Measurements from ENCODE around the gene FGD3.

The FGD3 gene

GRCh38 chr9:93033531-93033930 is 86.2 kb downstream of the FGD3 start:
- H3K9me3 Mint-ChIP-seq, result no peaks in the 10 kb centered on the region
- ATAC-seq (no peak), DNase-seq (no peak)
- H3K36me3 Mint-ChIP-seq (ENCODE audit: low read depth), result peaks cover 21% of the 10 kb centered on the region
- peaks cover 49% of the 10 kb centered on the region for H3K4me1 Mint-ChIP-seq
- no peaks in the 10 kb centered on the region for H3K27me3 Mint-ChIP-seq
- H3K27ac Mint-ChIP-seq, result peak overlapping the region; percentile 57
- no peak overlapping the region for H3K4me3 Mint-ChIP-seq

GRCh38 chr9:93035106-93035660 is 87.9 kb downstream of the FGD3 start:
- ATAC-seq (no peak), DNase-seq (no peak)
- no peaks in the 10 kb centered on the region for H3K27me3 Mint-ChIP-seq
- H3K4me1 Mint-ChIP-seq, result peaks cover 41% of the 10 kb centered on the region
- no peak overlapping the region for H3K4me3 Mint-ChIP-seq
- peaks cover 15% of the 10 kb centered on the region for H3K36me3 Mint-ChIP-seq (ENCODE audit: low read depth)
- no peaks in the 10 kb centered on the region for H3K9me3 Mint-ChIP-seq
- no peak overlapping the region for H3K27ac Mint-ChIP-seq

GRCh38 chr9:93035821-93036351 is 88.6 kb downstream of the FGD3 start:
- ATAC-seq (no peak), DNase-seq (no peak)
- Mint-ChIP-seq H3K4me1 (peaks cover 37% of the 10 kb centered on the region), H3K27ac (no peak overlapping the region), H3K9me3 (no peaks in the 10 kb centered on the region), H3K4me3 (no peak overlapping the region), H3K27me3 (no peaks in the 10 kb centered on the region), H3K36me3 (ENCODE audit: low read depth) (peaks cover 12% of the 10 kb centered on the region)

GRCh38 chr9:93036887-93037475 is 89.7 kb downstream of the FGD3 start:
- ATAC-seq, result peak; percentile 5
- H3K9me3 Mint-ChIP-seq, result peaks cover 9% of the 10 kb centered on the region
- DNase-seq, result no peak
- no peaks in the 10 kb centered on the region for H3K27me3 Mint-ChIP-seq
- peaks cover 40% of the 10 kb centered on the region for H3K4me1 Mint-ChIP-seq
- H3K36me3 Mint-ChIP-seq (ENCODE audit: low read depth), result peaks cover 3% of the 10 kb centered on the region
- peak overlapping the region; percentile 52 for H3K27ac Mint-ChIP-seq
- no peak overlapping the region for H3K4me3 Mint-ChIP-seq

- DNase-seq (no peak), ATAC-seq (peak; percentile 5)
- peaks cover 9% of the 10 kb centered on the region for H3K9me3 Mint-ChIP-seq
- peaks cover 38% of the 10 kb centered on the region for H3K4me1 Mint-ChIP-seq
- no peak overlapping the region for H3K27ac Mint-ChIP-seq
- H3K27me3 Mint-ChIP-seq, result no peaks in the 10 kb centered on the region
- peaks cover 2% of the 10 kb centered on the region for H3K36me3 Mint-ChIP-seq (ENCODE audit: low read depth)
- no peak overlapping the region for H3K4me3 Mint-ChIP-seq
These were observed 90.2 kb downstream of the FGD3 start for GRCh38 chr9:93037476-93037971.

- ATAC-seq, result no peak
- Mint-ChIP-seq H3K4me1 (peaks cover 43% of the 10 kb centered on the region), H3K36me3 (ENCODE audit: low read depth) (peaks cover 2% of the 10 kb centered on the region)
These were observed 91.6 kb downstream of the FGD3 start for GRCh38 chr9:93038918-93039317.

GRCh38 chr9:93039456-93039855 is 92.1 kb downstream of the FGD3 start:
- Mint-ChIP-seq H3K27me3 (no peaks in the 10 kb centered on the region), H3K27ac (no peak overlapping the region), H3K36me3 (ENCODE audit: low read depth) (peaks cover 2% of the 10 kb centered on the region), H3K4me1 (peaks cover 44% of the 10 kb centered on the region), H3K4me3 (no peak overlapping the region), H3K9me3 (peaks cover 9% of the 10 kb centered on the region)
- DNase-seq (no peak), ATAC-seq (no peak)

More at GRCh38 chr9:93038918-93039317, 91.6 kb downstream of the FGD3 start:
- Mint-ChIP-seq H3K9me3 (peaks cover 9% of the 10 kb centered on the region), H3K27me3 (no peaks in the 10 kb centered on the region), H3K4me3 (no peak overlapping the region), H3K27ac (no peak overlapping the region)
- DNase-seq, result no peak

- no peak for ATAC-seq
- Mint-ChIP-seq H3K9me3 (peaks cover 9% of the 10 kb centered on the region), H3K27me3 (no peaks in the 10 kb centered on the region), H3K4me3 (no peak overlapping the region), H3K4me1 (peaks cover 46% of the 10 kb centered on the region), H3K36me3 (ENCODE audit: low read depth) (peaks cover 2% of the 10 kb centered on the region), H3K27ac (no peak overlapping the region)
- no peak for DNase-seq
These were observed 92.7 kb downstream of the FGD3 start for GRCh38 chr9:93039976-93040375.

GRCh38 chr9:93040409-93040808 is 93.1 kb downstream of the FGD3 start:
- H3K4me1 Mint-ChIP-seq, result peaks cover 47% of the 10 kb centered on the region
- no peak for DNase-seq

GRCh38 chr9:93041108-93041802 is 93.9 kb downstream of the FGD3 start:
- ATAC-seq (peak; percentile 31), DNase-seq (no peak)
- peak overlapping the region; percentile 72 for H3K27ac Mint-ChIP-seq
- no peaks in the 10 kb centered on the region for H3K36me3 Mint-ChIP-seq (ENCODE audit: low read depth)
- peaks cover 9% of the 10 kb centered on the region for H3K9me3 Mint-ChIP-seq
- no peak overlapping the region for H3K4me3 Mint-ChIP-seq
- H3K27me3 Mint-ChIP-seq, result no peaks in the 10 kb centered on the region
- H3K4me1 Mint-ChIP-seq, result peaks cover 42% of the 10 kb centered on the region

More at GRCh38 chr9:93040409-93040808, 93.1 kb downstream of the FGD3 start:
- no peak for ATAC-seq
- Mint-ChIP-seq H3K36me3 (ENCODE audit: low read depth) (peaks cover 2% of the 10 kb centered on the region), H3K27ac (no peak overlapping the region), H3K27me3 (no peaks in the 10 kb centered on the region), H3K4me3 (no peak overlapping the region), H3K9me3 (peaks cover 9% of the 10 kb centered on the region)

GRCh38 chr9:93043122-93043521 is 95.8 kb downstream of the FGD3 start:
- Mint-ChIP-seq H3K4me1 (peaks cover 30% of the 10 kb centered on the region), H3K36me3 (ENCODE audit: low read depth) (no peaks in the 10 kb centered on the region), H3K4me3 (no peak overlapping the region), H3K9me3 (peaks cover 9% of the 10 kb centered on the region), H3K27me3 (no peaks in the 10 kb centered on the region), H3K27ac (peak overlapping the region; percentile 7)
- DNase-seq (no peak), ATAC-seq (no peak)

- DNase-seq, result no peak
- ATAC-seq, result no peak
- H3K27ac Mint-ChIP-seq, result no peak overlapping the region
- peaks cover 26% of the 10 kb centered on the region for H3K4me1 Mint-ChIP-seq
- H3K36me3 Mint-ChIP-seq (ENCODE audit: low read depth), result no peaks in the 10 kb centered on the region
- H3K4me3 Mint-ChIP-seq, result no peak overlapping the region
- H3K27me3 Mint-ChIP-seq, result no peaks in the 10 kb centered on the region
- H3K9me3 Mint-ChIP-seq, result peaks cover 9% of the 10 kb centered on the region
These were observed 98.2 kb downstream of the FGD3 start for GRCh38 chr9:93045521-93045920.

GRCh38 chr9:93048566-93049448 is 101.5 kb downstream of the FGD3 start:
- H3K9me3 Mint-ChIP-seq, result no peaks in the 10 kb centered on the region
- no peak overlapping the region for H3K4me3 Mint-ChIP-seq
- no peak overlapping the region for H3K27ac Mint-ChIP-seq
- H3K27me3 Mint-ChIP-seq, result no peaks in the 10 kb centered on the region
- H3K36me3 Mint-ChIP-seq (ENCODE audit: low read depth), result no peaks in the 10 kb centered on the region
- peaks cover 11% of the 10 kb centered on the region for H3K4me1 Mint-ChIP-seq
- DNase-seq (no peak), ATAC-seq (peak; percentile 23)

- Mint-ChIP-seq H3K9me3 (no peaks in the 10 kb centered on the region), H3K27ac (no peak overlapping the region), H3K4me1 (peaks cover 14% of the 10 kb centered on the region), H3K27me3 (no peaks in the 10 kb centered on the region), H3K4me3 (no peak overlapping the region), H3K36me3 (ENCODE audit: low read depth) (no peaks in the 10 kb centered on the region)
- ATAC-seq (no peak), DNase-seq (no peak)
These were observed 102.2 kb downstream of the FGD3 start for GRCh38 chr9:93049491-93049890.

Measured in activated naive CD8-positive, alpha-beta T cell treated with anti-CD3 and anti-CD28 coated beads, Interleukin-2, amount 50 U/mL, for 24 hours (primary cell).